Activated gamma-delta T cell (primary cell): ENCODE results near the gene SETD4.
"Not testable (repeated sequence)": the region's sequence is repeated elsewhere in the genome, so short reads cannot be mapped to it uniquely, and the experiment has no call there.

Experiments used
- DNase-seq: peaks from one replicate; lab custom pipeline; 2025; lab: John Stamatoyannopoulos, UW
- total RNA-seq, 2 donors: gene quantifications; one replicate each; lab custom pipeline; 2026; lab: John Stamatoyannopoulos, UW

Gene SETD4, protein sequence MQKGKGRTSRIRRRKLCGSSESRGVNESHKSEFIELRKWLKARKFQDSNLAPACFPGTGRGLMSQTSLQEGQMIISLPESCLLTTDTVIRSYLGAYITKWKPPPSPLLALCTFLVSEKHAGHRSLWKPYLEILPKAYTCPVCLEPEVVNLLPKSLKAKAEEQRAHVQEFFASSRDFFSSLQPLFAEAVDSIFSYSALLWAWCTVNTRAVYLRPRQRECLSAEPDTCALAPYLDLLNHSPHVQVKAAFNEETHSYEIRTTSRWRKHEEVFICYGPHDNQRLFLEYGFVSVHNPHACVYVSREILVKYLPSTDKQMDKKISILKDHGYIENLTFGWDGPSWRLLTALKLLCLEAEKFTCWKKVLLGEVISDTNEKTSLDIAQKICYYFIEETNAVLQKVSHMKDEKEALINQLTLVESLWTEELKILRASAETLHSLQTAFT
- total RNA-seq = 32.4 to 41.0 reads per million in 2 donors

DNA sequence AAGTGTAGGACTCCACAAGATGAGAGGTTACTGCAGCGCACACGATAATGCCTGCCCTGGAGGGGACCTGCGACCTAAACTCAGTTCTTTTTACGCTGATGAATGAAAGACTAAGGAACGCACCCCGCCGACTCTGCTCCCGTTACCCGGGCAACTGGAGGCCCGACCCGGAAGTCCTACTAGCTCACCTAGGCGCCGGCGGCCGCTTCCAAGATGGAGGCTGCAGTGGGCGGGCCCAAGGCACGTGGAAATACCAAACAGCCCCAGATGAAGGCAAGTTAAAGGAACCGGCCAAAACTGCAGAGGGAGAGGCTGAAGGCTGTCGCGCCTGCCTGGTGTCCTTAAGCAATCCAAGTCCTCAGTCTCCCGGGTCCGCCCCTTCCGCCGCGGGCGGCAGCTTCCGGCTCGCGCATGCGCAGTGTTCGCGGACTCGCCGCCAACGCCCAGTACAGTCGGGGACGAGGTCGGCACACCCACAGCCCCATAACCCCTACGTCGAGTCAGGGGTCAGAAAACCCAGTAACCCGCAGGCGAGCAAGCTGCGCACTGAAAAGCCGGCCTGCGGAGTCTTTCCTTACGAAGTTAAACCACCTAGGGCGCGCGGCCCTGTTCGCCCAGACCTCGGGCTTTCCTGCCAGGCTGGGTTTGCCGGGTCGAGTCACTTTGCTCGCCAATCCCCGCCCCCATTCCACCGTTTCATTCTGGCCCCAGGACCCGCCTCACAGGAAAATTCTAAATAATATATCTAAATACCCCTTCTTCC is at the start of gene SETD4:
TSS of gene SETD4 (minus strand) at position 368 of the 763 bp plus-strand sequence. CDS start 1,638 bp downstream, outside the sequence.
- peak; percentile 81 for DNase-seq

DNA sequence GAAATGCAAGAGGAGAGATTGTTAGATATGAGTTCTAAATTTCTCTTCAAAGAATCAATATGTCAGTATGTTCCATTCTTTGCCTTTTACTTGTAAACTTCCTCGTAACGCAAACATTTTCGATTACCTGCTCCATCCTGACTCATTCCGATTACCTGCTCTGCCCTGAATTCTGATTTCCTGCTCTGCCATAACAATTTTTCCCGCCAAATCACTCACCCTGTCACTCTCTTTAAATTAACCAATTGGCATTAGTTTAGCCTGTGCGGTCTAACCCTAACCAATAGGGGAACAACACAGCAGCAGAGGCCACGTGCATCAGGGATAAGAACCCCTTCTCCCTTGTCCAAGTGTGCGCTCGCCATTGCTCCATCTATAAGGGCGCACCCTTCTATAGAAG is 49.5 kb upstream of the SETD4 start:
- no peak for DNase-seq

DNA sequence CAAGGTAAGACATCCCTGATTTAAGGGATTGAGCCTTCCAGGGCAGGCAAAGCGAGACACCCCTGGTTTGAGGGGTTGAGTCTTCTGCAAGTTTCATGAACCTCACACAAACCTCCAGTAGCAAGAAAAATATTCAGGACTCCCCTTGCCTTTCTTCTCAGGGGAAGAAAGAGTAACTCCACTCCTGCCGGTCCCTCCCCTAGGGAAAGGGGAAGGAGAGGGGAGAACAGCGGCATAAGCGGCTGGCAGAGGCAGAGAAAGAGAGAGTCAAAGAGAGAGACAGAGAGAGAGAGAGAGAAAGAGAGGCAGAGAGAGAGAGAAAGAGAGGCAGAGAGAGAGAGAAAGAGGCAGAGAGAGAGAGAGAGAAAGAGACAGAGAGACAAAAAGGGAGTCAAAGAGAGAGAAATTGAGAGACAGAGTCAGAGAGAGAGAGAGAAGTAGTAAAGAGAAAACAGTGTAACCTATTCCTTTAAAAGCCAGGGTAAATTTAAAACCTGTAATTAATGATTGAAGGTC is 45.1 kb upstream of the SETD4 start:
- no peak for DNase-seq

DNA sequence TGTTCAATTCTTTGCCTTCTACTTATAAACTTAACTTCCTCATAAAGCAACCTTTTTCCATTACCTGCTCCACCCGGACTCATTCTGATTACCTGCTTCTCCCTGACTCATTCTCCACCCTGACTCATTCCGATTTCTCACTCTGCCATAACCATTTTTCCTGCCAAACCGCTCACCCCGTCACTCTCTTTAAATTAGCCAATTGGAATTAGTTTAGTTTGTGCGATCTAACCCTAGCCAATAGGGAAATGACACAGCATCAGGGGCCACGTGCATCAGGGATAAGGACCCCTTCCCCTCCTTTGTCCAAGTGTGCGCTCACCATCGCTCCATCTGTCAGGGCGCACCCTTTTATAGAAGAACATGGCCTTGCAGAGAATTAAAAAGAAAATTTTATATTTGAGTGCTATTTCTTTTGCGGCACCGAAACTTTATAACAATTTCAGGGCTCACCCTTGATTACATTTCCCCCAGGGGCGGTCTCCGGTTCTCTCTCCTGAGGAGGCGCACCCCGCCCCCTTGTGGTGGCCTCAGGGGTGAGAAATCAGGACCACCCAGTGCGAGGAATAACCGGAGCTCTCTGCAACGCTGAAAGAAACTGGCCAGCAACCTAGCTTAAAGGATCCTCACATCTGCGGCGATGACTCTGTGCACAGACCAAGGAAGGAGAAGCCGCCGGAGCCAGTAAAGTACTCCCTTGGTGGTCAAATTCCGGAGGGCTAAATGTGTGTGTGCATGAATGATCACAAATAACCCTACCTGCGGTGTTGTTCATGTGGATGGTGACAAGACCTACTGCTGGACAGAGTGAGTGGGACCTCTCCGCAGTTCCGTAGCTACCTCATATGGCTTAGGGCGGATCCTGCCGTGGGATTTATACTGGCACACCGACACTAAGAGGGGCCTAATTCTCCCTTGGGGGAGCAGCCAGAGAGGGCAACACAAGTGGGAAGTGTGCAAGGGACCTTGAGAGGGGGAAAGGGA is 44.3 kb upstream of the SETD4 start:
- no peak for DNase-seq

DNA sequence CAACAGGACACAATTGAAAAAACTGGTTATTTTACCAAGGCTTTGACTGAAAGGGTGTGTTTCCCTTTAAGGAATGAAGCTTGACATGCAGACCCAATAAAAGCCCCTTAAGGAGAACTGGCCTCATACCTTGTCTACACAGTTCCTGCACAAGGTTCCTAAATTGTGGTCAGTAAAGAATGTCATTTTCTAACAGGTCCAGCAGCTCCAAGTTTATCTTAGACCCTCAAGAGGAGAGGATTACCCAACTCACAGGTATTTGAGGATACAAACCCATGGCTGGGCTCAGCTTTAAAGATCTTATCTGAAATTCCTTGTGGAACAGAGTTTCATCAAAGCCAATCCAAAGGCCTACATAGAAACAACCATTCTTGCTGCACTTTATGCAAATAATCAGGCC is 43.1 kb upstream of the SETD4 start:
- DNase-seq = no peak

DNA sequence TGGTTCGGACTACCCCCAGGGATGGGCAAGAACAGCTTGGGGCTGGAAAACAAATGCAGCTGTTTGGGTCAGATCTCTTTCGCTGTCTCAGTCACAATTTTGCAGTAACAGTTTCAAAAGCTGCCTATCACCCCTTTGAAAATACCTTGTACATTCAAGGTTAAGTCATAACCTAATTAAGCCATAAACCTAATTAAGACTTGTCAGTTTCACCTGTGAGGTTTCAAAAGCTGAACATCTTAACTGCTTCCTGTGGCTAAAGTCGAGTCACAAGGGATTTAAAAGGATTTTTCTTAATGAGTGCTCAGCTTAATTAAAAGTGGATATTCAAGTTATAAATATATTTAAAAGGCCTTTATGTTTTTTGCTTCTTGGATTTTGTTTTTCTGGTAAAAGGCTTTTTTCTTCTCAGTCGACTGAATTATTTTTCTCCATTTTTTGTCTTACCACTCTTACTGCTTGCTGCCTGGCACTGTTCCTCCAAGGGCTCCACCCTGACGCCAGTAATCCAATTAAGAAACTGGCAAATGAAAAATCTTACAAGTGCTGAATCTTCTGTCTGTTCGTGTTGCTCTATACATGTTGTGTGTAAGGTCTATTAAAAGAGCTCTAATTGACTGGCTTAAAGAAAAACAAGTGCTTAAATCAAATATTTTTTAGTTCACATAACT is 40.8 kb upstream of the SETD4 start:
- DNase-seq = no peak

DNA sequence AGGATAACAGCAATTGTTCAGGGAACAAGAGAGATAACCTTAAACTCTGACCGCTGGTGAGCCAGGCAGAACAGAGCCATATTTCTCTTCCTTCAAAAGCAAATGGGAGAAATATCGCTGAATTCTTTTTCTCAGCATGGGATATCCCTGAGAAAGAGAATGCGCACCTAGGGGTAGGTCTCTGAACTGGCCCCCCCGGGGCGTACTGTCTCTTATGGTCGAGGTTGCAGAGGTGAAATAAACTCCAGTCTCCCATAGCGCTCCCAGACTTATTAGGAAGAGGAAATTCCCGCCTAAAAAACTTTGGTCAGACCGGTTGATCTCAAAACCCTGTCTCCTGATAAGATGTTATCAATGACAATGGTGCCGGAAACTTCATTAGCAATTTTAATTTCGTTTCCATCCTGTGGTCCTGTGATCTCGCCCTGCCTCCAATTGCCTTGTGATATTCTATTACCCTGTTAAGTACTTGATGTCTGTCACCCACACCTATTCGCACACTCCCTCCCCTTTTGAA is 39.4 kb upstream of the SETD4 start:
- DNase-seq = not testable (repeated sequence)

DNA sequence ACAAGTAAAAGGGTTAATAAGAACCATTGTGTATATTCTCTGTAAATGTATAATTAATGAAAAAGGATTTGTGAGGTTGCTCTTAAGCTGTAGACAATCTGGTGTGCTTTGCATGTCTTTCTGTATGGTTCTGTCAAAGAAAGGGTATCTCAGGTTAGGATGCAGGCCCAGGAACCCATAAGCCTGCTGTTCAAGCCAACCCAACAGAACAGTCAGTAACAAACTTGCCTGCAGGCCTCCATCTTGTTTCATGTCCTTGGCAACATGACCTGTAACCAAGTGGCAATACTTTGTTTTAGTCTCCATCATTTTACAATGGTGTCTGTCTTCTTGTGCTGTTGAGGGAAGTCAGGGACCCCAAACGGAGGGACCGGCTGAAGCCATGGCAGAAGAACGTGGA is 38.7 kb upstream of the SETD4 start:
- no peak for DNase-seq

DNA sequence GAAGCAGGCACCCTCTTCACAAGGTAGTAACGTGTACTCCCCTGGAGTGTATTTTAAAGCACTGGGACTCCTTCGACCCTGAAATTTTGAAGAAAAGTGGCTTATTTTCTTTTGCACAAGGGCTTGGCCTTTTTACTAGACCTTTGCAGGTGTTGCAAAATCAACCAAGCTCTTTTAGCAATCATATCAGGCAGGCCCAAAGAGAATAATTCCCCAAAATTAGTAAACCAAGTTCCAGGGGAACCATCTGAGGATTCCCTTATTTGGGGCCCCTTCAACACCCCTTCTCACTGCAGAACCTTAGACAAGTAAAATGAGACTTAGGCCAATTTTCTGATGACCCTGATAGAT is 37.8 kb upstream of the SETD4 start:
- DNase-seq = no peak

DNA sequence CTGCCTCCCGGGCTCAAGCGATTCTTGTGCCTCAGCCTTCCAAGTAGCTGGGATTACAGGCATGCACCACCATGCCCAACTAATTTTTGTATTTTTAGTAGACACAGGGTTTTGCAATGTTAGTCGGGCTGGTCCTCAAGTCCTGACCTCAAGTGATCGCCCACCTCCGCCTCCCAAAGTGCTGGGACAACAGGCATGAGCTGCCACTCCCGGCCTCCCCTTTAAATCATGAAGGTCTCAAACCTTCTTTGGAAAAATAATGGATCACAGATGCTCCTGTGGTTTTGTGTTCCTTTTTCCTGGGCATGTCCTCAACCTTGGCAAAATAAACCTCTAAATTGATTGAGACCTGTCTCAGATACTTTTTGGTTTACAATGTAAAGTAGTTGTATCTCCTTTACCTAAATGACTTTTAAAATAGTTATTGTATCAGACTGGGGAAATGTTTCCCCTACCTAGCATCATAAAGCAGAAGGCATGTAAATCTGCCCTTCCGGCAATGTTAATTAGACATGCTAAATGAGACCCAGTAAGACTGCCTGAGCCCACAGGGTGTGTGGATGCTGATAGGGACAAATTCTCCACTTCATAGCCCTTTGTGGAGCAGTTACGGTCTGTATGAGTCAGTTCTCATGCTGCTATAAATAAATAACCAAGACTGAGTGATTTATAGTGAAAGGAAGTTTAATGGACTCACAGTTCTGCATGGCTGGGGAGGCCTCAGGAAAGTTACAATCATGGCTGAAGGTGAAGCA is 37.3 kb upstream of the SETD4 start:
- no peak for DNase-seq

DNA sequence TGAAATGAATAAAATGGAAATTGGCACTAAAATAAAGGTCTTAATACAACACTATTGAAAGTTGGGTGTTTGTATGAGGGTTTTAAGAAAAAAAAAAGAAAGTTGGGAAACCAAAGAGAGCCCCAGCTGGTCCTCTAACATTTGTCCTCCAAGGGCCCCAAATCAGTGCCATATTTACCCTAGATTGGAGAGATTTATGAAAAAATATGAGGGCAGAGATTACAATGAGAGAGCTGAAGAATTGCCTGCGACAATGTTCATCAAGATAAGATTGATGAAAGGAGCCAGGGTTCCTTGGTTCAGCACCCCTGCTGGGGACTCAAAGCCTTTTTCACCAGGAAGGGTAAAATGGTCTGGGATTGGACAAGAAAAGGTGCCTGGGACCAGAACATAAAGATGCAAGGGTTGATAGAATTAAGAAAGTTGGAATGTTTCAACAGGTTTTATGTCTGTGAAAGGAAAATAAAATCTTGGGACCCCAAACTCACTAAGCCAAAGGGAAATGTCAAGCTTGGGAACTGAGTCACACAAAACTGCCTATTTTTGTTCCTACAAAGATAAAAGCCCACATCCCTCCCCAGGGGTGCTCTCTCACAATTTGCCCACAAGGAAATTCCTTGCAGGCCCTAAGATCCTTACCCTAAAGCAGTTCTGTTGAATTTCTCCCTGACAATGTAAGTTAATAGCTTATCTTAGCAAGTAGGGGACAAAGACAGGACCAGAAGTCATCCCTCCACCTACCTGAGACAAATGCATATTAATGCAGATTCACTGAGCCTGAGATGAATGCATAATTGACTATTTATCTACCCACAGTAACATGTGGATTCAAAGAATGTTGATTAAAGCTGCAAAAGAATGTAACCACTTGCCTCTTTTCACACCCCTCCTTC is 36.3 kb upstream of the SETD4 start:
- DNase-seq = no peak

DNA sequence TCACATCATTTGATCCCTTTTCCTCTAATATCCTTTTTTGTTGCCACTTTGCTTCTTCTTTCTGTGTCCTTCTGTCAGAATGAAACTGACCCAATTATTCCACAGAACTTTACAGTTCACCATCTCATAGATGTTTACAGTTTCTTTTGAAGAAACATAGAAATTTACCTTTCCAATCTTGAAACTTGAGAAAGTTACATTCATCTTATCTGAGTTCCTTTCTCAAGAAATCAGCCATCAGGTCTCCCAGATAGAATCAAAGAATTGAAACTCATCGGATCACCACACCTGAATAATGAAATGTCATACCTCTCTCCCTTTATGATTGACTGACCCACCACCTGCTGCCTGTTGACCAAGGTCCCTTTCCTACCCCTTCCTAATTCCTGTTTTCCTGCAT is 33.2 kb upstream of the SETD4 start:
- no peak for DNase-seq

DNA sequence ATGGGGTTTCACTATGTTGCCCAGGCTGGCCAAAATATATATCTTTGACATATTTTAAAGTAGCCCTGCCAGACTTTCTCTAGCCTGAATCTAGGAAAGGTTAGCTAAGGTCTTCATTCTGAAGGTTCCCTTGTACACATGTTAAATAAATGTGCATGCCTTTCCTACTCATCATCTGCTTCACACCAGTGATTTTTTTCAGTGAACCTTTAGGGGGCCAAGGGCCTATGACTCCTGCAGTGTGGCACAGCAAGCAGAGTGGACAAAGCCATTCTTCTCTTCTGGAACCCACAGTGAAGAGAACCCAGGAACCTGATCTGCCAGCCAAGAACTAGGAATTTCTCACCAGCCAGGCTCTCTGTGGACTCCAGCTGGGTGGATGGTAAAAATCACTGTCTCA is 32.4 kb upstream of the SETD4 start:
- DNase-seq = no peak

DNA sequence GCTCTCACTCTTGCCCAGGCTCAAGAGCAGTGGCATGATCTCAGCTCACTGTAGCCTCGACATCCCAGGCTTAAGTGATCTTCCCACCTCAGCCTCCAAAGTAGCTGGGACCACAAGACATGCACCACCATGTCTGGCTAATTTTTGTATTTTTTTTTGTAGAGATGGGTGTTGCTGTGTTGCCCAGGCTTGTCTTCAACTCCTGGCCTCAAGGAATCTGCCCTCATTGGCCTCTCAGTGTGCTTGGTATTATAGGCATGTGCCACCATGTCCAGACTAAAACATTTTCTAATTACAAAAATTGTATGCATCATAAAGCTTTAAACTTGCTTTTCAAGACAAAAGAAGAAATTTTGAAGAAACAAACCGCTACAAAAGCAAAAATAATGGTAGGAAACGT is 29.6 kb upstream of the SETD4 start:
- no peak for DNase-seq

DNA sequence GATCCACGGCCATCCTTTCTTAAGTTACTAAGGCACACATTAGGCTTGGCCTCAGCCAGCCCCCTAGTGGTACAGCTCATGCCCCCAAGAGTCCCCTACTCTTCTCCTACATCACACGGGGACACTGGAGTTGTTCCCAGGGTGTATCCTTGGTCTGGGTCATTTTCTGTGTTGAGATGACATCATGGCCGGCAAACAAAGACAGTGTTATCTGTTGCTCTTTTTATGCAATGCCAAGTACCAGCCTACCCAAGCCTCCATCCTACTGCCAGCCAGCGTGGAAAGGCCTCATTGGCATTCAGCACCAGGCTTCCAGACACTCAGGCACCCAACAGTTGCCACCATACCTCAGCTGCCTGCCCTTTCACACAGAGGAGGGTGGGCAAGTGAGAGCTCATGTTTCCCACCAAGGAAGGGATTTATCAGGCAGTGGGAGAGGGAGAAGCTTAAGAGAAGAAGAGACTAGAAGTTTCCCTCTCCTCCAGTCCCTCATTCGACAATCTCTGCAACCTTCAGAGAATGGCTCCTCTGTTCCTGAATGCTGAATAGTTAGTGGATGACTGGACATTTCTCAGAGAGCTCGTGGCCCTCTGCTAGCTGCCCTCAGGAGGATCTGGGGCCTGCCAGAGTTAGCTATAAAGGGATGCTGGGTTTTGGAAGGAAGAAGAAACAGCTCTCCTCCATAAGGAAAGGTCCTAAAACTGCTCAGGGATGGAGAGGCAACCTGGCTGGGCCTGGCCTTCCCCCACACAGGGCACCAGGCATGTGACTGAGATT is 27.2 kb upstream of the SETD4 start:
- no peak for DNase-seq

DNA sequence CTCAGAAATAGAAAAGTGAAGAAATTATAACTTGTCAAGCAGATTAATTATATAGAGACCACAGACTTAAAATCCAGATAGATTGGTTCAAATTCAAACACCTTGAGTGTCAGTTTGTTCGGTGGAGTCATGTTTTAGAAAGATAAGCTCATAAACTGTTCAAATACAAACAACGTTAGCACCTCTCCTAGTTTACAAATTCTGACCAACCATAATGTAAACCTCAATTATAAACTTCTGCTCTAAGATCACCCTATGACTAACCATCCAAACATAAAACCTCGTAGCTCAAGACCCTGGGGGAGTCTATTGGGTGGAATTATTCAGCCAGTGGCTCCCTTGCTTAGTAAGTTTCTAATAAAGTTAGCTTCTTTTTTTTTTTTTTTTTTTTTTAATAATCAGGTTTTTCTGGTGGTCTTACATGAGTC is 21.9 kb upstream of the SETD4 start:
- no peak for DNase-seq

DNA sequence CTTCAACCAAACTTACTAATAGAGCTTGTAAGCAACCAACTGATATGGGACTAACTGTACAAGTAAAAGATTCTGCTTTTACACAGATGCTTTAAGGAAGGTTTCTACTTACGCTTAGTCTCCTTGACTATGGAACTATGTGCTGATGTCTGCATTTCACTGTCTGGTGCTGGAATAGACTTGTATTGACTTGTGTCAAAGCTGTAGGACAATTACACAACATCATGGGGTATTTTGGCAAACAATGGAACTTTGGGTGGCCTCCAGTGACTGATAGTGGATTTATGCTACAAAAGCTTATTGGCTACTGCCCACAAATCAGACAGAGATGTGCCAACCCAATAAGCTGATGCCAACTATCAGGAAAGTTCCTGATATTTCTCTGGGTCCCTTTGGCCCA is 20.1 kb upstream of the SETD4 start:
- DNase-seq = no peak

DNA sequence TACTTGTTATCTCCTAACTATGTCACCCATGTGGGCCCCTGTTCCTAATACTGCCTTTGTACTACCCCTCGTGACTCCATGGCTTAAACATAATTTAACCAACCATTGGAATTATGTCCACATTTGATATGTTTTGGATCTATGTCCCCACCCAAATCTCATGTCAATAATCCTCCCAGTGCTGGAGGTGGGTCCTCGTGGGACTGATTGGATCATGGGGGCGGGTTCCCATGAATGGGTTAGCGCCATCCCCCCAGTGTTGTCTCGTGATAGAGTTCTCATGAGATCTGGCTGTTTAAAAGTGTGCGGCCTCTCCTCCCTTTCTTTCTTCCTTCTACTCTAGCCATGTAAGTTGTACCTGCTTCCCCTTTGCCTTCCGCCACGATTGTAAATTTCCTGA is 19.3 kb upstream of the SETD4 start:
- DNase-seq = no peak
